ENCODE measurements around the gene TEP1.
A peak's percentile ranks its signal among the peaks of the same experiment; 100 is the strongest.

TEP1 gene

DNA sequence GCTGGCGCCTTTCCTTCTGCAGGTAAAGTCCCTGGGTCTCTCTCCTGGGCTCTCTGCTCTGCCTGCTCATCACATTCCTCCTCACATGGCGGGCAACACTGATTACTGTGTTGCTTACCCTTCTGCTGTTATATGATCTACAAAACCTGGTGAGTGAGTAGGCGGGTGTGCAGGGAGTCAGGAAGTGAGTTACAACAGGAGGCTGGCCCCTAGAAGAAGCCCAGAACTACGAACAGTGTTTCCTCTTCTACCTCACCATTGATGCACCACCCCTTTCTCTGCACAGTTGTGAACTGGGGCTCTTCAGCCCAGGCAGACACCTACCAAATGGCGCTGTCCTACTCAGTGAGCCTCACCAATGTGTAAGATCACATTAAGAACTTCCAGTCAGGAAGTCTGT, 27.6 kb upstream of the TEP1 start:
- peaks cover 9 to 31% of the 10 kb centered on the region in 2 donors for H3K36me3 Mint-ChIP-seq
- peaks cover 41 to 57% of the 10 kb centered on the region in 2 donors for H3K4me1 Mint-ChIP-seq
- DNase-seq, result no peak

DNA sequence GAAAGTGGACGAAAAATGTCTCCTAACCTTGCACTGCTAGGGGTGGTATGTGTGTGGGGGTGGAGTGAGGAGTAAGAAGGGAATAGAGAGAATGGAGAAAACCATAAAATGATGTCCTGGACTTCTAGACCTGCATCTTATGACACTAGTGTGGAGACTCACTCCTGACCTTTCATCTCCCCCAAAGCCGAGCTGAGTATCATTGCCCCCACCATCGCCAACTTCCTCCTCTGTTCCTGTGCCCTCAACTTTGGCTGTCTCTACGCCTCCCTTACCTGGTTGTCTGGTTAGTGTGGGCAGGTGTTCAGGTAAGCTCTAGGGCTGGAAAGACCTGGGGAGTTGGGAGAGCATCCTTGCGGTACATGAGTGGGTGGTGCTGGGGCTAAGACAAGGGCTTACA, 27.2 kb upstream of the TEP1 start:
- Mint-ChIP-seq H3K27ac (peak overlapping the region; percentile 72), H3K4me3 (no peak overlapping the region), H3K4me1 (peaks cover 44 to 60% of the 10 kb centered on the region in 2 donors), H3K27me3 (no peaks in the 10 kb centered on the region), H3K9me3 (peaks cover 0 to 10% of the 10 kb centered on the region in 2 donors), H3K36me3 (peaks cover 9 to 31% of the 10 kb centered on the region in 2 donors)
- ATAC-seq (replicated peaks), result peak; percentile 9 to 46
- no peak for DNase-seq

More for the DNA sequence above, 27.6 kb upstream of the TEP1 start:
- peaks cover 0 to 10% of the 10 kb centered on the region in 2 donors for H3K9me3 Mint-ChIP-seq
- H3K4me3 Mint-ChIP-seq, result no peak overlapping the region
- ATAC-seq (replicated peaks), result peak; percentile 71 to 74
- H3K27me3 Mint-ChIP-seq, result no peaks in the 10 kb centered on the region
- peak overlapping the region; percentile 72 for H3K27ac Mint-ChIP-seq

DNA sequence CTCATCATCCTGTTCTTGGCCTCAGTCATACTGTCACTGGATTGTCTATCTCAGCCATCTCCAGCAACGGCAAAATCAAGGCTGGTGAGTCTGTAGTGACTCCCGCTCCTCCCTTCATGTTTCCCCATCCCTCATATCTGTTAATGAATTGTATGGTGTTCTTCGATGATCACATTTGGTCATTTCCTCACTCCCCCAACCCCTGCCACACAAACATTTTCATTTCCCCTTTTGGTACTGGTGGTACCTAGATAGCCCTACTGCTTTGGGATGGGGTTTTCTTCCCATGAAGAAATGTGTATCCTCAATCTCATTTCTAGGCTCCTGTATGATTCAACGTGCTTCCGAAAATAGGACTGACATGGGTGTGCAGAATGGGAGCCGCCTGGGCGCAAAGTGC, 25.4 kb upstream of the TEP1 start:
- Mint-ChIP-seq H3K9me3 (peaks cover 0 to 10% of the 10 kb centered on the region in 2 donors), H3K27me3 (no peaks in the 10 kb centered on the region), H3K27ac (peak overlapping the region; percentile 0), H3K4me1 (peaks cover 46 to 66% of the 10 kb centered on the region in 2 donors), H3K4me3 (peak overlapping the region in 1 of 2 donors; percentile 2), H3K36me3 (peaks cover 11 to 31% of the 10 kb centered on the region in 2 donors)
- DNase-seq (no peak), ATAC-seq (replicated peaks) (peak; percentile 57 to 65)

DNA sequence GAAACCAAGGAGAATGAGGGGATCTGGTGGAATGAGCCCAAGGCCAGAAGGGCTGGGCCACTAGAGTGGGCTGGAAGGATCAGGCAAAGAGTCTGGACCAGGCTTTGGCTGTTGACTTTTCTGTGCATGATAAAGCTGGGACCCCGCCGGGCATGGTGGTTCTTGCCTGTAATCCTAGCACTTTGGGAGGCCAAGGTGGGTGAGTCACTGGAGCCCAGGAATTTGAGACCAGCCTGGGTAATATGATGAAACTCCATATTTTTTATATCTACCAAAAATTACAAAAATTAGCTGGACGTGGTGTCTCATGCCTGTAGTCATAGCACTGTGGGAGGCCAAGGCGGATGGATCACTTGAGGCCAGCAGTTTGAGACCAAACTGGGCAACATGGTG, 23.1 kb upstream of the TEP1 start:
- H3K27ac Mint-ChIP-seq, result no peak overlapping the region
- ATAC-seq (replicated peaks) (no peak), DNase-seq (no peak)
- peaks cover 0 to 10% of the 10 kb centered on the region in 2 donors for H3K9me3 Mint-ChIP-seq
- peaks cover 2 to 14% of the 10 kb centered on the region in 2 donors for H3K36me3 Mint-ChIP-seq
- peaks cover 39 to 58% of the 10 kb centered on the region in 2 donors for H3K4me1 Mint-ChIP-seq
- H3K27me3 Mint-ChIP-seq, result no peaks in the 10 kb centered on the region
- H3K4me3 Mint-ChIP-seq, result no peak overlapping the region

DNA sequence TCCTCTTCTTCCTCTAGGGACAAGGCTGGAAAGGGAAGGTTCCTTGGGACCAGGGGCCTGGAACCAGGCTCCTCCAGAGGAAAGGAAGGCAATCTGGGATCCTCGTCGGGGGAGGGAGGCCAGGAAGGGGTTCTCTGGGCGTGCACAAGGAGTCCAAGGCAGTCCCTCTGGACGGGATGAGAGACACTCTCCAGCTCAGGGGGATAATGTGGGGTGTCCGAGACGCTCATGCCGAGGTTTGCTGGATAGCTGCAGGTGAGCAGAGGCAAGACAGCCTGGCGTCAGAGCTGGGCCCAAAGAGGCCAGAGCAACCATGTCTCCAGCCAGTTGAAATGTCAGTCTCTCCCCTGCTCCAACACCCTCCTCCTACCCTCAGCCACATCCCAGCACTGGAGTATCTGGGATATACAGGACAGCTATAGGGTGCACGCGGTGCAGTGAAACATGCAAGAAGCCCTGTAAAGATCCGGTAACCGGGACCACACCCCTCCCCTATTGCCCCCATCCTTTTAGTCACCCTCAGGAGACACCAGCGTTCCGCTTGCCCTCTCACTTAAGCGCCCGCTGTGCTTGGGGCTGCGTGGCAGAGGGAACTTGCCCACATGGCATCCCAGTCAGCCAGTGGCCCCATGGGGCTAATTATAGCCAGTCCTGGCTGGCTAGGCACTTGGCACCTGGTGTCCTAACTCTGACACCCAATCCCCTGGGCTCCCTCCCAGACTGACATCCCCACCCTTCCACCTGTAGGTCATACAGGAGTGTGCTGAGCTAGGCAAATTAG, 22.5 kb upstream of the TEP1 start, which contains the start of gene KLHL33:
Gene KLHL33 (minus strand): TSS at position 585 of the 781 bp plus-strand sequence. CDS start 355 bp downstream, at position 230.
- H3K9me3 Mint-ChIP-seq, result peaks cover 0 to 10% of the 10 kb centered on the region in 2 donors
- DNase-seq (no peak), ATAC-seq (replicated peaks) (no peak)
- H3K4me1 Mint-ChIP-seq, result peaks cover 38 to 57% of the 10 kb centered on the region in 2 donors
- H3K4me3 Mint-ChIP-seq, result peak within 1 kb of the TSS in 1 of 2 donors; percentile 6
- H3K36me3 Mint-ChIP-seq, result peaks cover 2 to 11% of the 10 kb centered on the region in 2 donors
- H3K27ac Mint-ChIP-seq, result peak within 1 kb of the TSS; percentile 57
- H3K27me3 Mint-ChIP-seq, result no peaks in the 10 kb centered on the region

DNA sequence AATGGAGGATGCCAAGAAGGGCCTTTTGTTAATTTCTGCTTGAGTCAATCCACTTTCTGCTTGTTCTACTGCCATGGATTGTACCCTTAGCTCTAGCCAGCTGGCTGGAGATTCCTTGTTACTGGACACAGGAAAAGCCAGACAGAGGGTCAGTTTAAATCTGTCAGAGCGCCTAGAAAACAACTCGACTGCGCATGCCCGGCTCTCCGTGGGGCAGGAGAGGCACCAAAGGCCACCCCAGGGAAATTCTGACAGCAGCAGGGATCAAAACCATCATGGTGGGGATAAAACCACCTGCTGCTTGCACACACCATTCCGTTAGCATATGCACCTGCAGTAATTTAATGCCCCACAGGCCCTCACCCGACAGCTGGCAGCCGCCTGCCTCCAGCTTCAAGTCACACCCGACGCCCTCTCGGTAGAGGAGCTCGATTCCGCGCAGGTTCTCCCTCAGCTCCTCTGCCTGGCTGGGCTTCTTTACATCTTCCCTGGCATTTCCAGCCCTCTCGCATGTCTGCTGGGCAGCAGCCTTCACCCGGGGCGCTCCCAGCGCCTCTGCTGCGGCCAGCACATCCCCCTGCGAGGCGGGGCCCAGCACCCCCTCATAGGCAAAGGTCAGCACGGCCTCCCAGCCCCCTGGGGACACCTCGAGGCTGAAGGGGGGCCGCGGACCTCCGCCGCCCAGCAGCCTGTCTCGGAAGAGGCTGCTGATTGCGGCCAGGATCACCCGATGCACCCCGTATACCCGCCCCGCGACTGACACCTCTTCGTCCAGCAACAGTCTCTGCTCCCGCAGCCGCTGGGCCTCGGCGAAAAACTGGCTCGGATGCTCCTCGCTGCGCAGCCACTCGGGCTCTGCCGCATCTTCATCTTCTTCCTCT, 21.6 kb upstream of the TEP1 start:
- Mint-ChIP-seq H3K4me1 (peaks cover 35 to 57% of the 10 kb centered on the region in 2 donors), H3K27me3 (no peaks in the 10 kb centered on the region), H3K4me3 (peak overlapping the region in 1 of 2 donors; percentile 6), H3K27ac (peak overlapping the region; percentile 57), H3K36me3 (peaks cover 5 to 6% of the 10 kb centered on the region in 2 donors), H3K9me3 (peaks cover 0 to 6% of the 10 kb centered on the region in 2 donors)
- ATAC-seq (replicated peaks) (no peak), DNase-seq (no peak)

DNA sequence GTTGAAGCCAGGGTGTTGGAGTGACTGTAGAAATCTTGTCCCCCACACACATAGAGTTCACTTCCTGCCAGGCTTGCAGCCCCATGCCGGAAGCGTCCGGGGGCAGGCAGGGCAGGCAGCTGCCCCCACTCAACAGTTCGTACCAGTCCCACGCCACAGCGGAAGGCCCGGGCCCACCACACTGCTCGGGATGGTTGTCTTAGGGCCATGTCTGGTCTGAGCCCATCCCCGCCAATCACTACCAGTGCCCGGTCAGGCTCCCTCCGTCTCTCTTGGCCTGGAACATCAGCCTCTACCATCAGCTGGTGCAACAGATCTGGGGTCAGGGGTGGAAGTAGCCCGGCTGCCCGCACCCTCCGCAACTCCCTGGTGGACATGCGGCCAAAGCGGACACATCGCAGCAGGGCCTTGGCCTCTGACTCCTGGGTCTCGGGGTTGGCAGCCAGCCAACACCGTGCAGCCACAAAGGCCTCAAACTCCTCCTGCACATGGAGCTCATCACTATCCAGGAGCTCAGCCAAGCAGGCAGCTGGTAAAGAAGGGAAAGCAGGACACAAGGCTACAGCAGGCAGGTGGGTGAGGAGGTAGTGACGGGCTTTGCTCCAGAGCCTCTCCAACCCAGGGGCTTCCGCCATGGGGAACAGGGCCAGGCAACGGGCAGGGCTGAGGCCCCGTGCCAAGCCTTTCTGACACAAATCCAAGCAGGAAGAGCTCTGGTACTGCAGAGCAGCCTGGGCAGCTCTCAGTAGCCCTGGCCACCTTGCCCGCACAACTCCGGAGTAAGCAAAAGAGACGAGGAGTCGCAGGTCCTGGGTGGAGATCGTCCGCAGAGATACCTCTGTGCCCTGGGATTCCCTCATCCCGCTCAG, 16.7 kb upstream of the TEP1 start:
- Mint-ChIP-seq H3K36me3 (peaks cover 0 to 5% of the 10 kb centered on the region in 2 donors), H3K27ac (peak overlapping the region; percentile 91), H3K4me1 (peaks cover 43 to 52% of the 10 kb centered on the region in 2 donors), H3K9me3 (peaks cover 3% of the 10 kb centered on the region in 2 donors), H3K27me3 (no peaks in the 10 kb centered on the region), H3K4me3 (peak overlapping the region in 1 of 2 donors; percentile 58)
- ATAC-seq (replicated peaks), result no peak
- no peak for DNase-seq

DNA sequence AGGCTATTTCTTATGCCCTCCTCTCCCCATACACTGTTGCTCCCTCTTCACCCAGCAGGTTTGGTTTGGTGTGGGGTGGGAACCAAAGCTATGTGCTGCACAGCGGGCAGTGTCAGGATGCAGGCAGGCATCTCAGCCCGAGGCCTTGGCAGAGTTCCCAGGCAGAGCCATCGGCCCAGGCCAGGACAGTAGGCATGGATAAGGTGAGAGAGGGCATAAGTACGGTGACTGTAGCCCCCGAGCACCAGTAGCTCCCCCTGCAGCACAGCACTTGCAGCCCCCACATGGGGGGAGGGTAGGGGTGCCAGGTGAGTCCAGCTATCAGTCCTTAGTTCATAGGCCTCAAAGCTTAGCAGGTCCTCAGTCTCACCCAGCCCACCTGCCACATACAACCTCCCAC, 15.5 kb upstream of the TEP1 start:
- peak overlapping the region; percentile 94 for H3K27ac Mint-ChIP-seq
- peaks cover 0 to 5% of the 10 kb centered on the region in 2 donors for H3K36me3 Mint-ChIP-seq
- ATAC-seq (replicated peaks), result peak in 1 of 2 donors; percentile 9
- H3K9me3 Mint-ChIP-seq, result peaks cover 3% of the 10 kb centered on the region in 2 donors
- DNase-seq, result no peak
- H3K4me3 Mint-ChIP-seq, result peak overlapping the region; percentile 47 to 80
- peaks cover 46 to 56% of the 10 kb centered on the region in 2 donors for H3K4me1 Mint-ChIP-seq
- H3K27me3 Mint-ChIP-seq, result no peaks in the 10 kb centered on the region

DNA sequence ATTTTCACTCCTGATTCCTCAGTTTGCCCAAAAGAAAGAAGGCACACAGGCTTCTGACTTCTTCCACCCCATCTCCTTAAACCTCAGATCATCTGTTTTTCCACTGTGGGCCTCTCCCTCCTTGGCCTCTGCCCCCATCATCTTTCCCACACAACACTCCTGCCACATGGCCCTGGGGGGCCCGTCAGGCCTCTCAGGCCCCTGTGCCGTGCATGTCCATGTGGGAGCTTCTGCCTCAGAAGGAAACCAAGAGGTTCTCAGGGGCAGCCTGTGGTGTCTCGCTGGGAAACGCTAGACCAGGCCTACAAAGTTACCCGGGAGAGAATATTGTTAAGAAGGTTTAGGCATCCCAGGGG, 14.7 kb upstream of the TEP1 start:
- Mint-ChIP-seq H3K27me3 (no peaks in the 10 kb centered on the region), H3K36me3 (peaks cover 0 to 5% of the 10 kb centered on the region in 2 donors), H3K4me3 (peak overlapping the region; percentile 47 to 80), H3K4me1 (peaks cover 46 to 56% of the 10 kb centered on the region in 2 donors), H3K27ac (peak overlapping the region; percentile 94), H3K9me3 (peaks cover 3% of the 10 kb centered on the region in 2 donors)
- DNase-seq (no peak), ATAC-seq (replicated peaks) (peak; percentile 49 to 54)

DNA sequence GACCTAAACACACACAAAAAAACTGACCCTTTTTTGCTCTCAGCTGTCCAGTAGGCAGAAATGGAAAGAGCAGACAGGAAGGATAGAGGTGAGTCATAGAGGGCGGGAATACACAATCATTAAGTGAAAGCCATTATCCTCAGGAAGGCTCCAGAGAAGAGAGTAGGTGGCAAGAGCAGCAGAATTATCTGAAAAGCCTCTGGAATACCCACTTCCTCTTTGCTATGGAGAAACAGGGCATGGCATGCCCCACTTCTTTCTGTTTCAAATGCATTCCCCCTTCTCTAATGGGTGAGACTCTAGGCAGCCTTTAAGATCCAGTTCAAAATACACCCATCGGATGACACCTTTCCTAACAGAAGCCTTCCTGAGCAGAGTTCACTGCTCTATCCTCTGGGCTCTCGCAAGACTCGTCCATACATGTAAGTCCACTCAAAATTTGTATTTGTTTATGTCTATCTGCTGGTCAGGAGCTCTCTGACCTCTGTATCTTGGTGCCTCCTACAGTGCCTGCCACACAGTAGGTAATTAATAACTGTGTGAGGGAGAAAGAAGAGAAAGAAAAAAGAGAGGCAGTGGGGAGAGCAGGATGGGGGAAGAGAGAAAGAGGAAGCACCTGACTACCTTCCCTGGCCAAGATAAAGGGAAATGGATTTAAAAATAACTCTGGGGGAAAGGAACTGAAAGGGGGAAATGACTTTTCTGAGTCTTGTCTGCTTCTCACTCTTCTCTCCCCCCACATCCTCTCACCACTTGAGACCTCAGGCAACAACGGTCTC, 14.1 kb upstream of the TEP1 start:
- Mint-ChIP-seq H3K36me3 (peaks cover 0 to 5% of the 10 kb centered on the region in 2 donors), H3K27ac (peak overlapping the region; percentile 94), H3K9me3 (peaks cover 3% of the 10 kb centered on the region in 2 donors), H3K27me3 (no peaks in the 10 kb centered on the region), H3K4me1 (peaks cover 46 to 56% of the 10 kb centered on the region in 2 donors), H3K4me3 (peak overlapping the region; percentile 47 to 80)
- peak; percentile 87 to 89 for ATAC-seq (replicated peaks)
- peak; percentile 38 for DNase-seq

DNA sequence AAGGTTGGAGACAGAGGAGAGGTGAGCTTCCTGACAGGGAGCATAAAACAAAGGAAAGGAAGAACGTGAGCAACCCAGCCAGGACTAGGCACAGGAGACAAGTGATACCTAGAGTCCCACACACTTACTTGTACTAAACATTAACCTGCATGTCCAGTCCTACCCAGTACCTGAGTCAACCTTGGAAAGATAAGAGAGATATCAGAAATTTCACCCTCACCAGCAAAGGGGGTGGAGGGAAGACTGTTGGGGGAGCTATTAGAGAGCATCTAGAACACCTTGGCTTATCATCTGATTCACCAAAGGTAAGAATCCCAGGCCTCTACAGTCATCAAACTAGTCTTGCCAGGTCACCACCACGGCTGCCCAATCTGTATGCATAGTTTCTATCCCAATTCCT, 11.6 kb upstream of the TEP1 start:
- no peak for DNase-seq
- Mint-ChIP-seq H3K36me3 (peaks cover 0 to 1% of the 10 kb centered on the region in 2 donors), H3K4me1 (peaks cover 39 to 44% of the 10 kb centered on the region in 2 donors)

DNA sequence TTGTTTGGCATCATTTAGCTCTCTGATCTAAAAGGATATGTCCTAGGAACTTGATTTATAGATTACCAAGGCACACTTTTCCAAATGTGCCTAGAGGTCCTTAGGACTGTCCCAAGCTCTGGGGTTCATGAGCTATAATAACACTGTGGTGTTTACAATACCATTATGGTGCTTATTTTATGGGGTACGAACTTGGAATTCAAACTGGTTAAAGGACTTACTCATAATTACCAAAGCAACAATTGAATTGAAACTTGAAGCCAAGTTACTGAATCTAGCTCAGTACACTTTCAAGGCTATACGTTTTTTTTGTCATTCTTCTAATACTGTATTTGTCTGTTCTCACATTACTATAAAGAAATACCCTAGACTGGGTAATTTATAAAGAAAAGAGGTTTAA, 9.6 kb upstream of the TEP1 start:
- ATAC-seq (replicated peaks) (no peak), DNase-seq (no peak)
- Mint-ChIP-seq H3K27ac (no peak overlapping the region), H3K9me3 (no peaks in the 10 kb centered on the region), H3K4me3 (no peak overlapping the region), H3K4me1 (peaks cover 27 to 41% of the 10 kb centered on the region in 2 donors), H3K36me3 (no peaks in the 10 kb centered on the region), H3K27me3 (no peaks in the 10 kb centered on the region)

More for the DNA sequence above, 11.6 kb upstream of the TEP1 start:
- Mint-ChIP-seq H3K4me3 (no peak overlapping the region), H3K27me3 (no peaks in the 10 kb centered on the region), H3K27ac (no peak overlapping the region), H3K9me3 (peaks cover 3% of the 10 kb centered on the region in 2 donors)
- ATAC-seq (replicated peaks), result no peak

DNA sequence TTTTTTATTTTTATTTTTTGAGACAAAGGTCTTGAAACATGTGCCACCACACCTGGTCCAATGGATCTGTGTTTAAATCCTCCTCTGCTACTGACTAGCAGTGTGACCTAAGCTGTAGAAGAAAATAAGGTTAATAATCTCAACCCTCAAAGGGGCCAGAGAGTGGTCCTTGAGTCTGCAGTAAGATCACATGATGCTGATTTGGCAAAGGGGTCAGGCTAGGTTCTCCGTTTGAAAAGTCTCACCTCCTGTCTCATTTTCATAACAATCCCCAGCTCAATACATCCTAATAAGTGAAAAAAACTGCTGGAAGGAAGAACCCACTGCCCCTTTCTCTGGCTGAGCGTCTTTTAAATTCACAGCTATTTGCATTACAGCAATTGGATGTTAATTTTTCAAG, 8.0 kb upstream of the TEP1 start:
- no peak overlapping the region for H3K27ac Mint-ChIP-seq
- no peak for DNase-seq
- no peaks in the 10 kb centered on the region for H3K36me3 Mint-ChIP-seq
- no peaks in the 10 kb centered on the region for H3K27me3 Mint-ChIP-seq
- H3K4me3 Mint-ChIP-seq, result no peak overlapping the region
- ATAC-seq (replicated peaks), result no peak
- H3K4me1 Mint-ChIP-seq, result peaks cover 19 to 33% of the 10 kb centered on the region in 2 donors
- H3K9me3 Mint-ChIP-seq, result no peaks in the 10 kb centered on the region
